AG04450 (cell line): ENCODE measurements around the gene ENO4. TPM values are rescaled to one million over a fixed set of nuclear protein-coding genes. Genes with fewer than 3 reads are reported as not detected.

Experiments used
- CTCF ChIA-PET: fragments of 300-600, 350-600 bp; formaldehyde crosslinking; extraction: SDS; loops from one replicate; lab custom pipeline; 2022; ENCODE audit warnings: antibody characterized with exemption, inconsistent platforms; lab: Charles Lee
- POLR2A ChIA-PET: fragments of 350-600 bp; formaldehyde crosslinking; extraction: SDS; loops from one replicate; lab custom pipeline; 2021; ENCODE audit warnings: antibody characterized with exemption, inconsistent platforms; lab: Yijun Ruan, JAX
- DNase-seq: peaks from one replicate; pipeline ENCODE4 v3.0.0-alpha.2; 2011; ENCODE audit warnings: low read depth, low spot score
- H3K27ac ChIP-seq: one replicate; pipeline ENCODE4 v1.5.1; 2012; ENCODE audit warnings: low read depth, low read length, control low read depth
- H3K27me3 ChIP-seq: one replicate; pipeline ENCODE4 v1.6.0; 2012; ENCODE audit warnings: low read length; ENCODE audit not compliant: control insufficient read depth, insufficient read depth
- H3K4me3 ChIP-seq: 2 replicates; pipeline ENCODE4 v1.5.1; 2011; ENCODE audit warnings: mild to moderate bottlenecking, low read depth, low read length, control low read depth
- H3K9me3 ChIP-seq: 2 replicates; pipeline ENCODE4 v1.5.1; 2012; ENCODE audit warnings: low read length; ENCODE audit not compliant: control insufficient read depth, insufficient read depth
- polyA plus RNA-seq: library from polyadenylated mRNA; depleted of rRNA; stranded (reverse); fragments of >200 nt; gene quantifications from 2 replicates; pipeline ENCODE4 v1.2.3, GENCODE V29; 2011
- TF ChIP-seq, protein P1 (sequence below): IDR thresholded peaks from 2 replicates; pipeline ENCODE4 v1.5.1; 2011; ENCODE audit warnings: low read depth, low read length, control low read depth, inconsistent platforms

The ENO4 gene
- polyA plus RNA-seq, 1 experiment = 0.11 TPM

DNA sequence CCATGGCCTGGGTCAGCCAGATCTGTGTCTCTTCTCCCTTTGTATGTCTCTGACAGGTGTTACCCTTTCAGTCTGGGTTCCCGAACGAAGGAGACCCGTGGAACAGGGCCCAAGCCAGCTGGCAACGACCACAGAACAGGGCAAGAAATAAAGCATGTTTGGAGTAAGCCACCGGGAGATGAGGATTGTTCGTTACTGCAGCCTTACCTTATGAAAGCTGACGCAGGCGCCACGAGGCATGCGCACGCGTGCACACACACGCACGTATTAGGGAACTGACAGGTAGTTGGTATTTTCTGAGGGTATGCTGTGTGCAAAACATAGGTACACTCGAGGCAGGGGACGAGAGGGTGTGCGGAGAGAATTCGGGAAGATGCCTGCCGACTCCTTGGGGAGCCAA lies 46.4 kb upstream of the ENO4 start:
- H3K27me3 ChIP-seq = peaks cover 28% of the 10 kb centered on the region
- ChIA-PET POLR2A (no interaction called here), CTCF (interaction anchor here (1.4 to 9.8 kb wide), 3 partner anchors 14 to 373 kb away, joined by 3 to 234 read pairs (median 4); no protein-coding TSS in a partner anchor)
- H3K4me3 ChIP-seq = no peak overlapping the region
- TF ChIP-seq, protein P1, sequence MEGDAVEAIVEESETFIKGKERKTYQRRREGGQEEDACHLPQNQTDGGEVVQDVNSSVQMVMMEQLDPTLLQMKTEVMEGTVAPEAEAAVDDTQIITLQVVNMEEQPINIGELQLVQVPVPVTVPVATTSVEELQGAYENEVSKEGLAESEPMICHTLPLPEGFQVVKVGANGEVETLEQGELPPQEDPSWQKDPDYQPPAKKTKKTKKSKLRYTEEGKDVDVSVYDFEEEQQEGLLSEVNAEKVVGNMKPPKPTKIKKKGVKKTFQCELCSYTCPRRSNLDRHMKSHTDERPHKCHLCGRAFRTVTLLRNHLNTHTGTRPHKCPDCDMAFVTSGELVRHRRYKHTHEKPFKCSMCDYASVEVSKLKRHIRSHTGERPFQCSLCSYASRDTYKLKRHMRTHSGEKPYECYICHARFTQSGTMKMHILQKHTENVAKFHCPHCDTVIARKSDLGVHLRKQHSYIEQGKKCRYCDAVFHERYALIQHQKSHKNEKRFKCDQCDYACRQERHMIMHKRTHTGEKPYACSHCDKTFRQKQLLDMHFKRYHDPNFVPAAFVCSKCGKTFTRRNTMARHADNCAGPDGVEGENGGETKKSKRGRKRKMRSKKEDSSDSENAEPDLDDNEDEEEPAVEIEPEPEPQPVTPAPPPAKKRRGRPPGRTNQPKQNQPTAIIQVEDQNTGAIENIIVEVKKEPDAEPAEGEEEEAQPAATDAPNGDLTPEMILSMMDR = no peak
- DNase-seq = no peak
- H3K9me3 ChIP-seq = no peaks in the 10 kb centered on the region
- H3K27ac ChIP-seq = no peak overlapping the region

DNA sequence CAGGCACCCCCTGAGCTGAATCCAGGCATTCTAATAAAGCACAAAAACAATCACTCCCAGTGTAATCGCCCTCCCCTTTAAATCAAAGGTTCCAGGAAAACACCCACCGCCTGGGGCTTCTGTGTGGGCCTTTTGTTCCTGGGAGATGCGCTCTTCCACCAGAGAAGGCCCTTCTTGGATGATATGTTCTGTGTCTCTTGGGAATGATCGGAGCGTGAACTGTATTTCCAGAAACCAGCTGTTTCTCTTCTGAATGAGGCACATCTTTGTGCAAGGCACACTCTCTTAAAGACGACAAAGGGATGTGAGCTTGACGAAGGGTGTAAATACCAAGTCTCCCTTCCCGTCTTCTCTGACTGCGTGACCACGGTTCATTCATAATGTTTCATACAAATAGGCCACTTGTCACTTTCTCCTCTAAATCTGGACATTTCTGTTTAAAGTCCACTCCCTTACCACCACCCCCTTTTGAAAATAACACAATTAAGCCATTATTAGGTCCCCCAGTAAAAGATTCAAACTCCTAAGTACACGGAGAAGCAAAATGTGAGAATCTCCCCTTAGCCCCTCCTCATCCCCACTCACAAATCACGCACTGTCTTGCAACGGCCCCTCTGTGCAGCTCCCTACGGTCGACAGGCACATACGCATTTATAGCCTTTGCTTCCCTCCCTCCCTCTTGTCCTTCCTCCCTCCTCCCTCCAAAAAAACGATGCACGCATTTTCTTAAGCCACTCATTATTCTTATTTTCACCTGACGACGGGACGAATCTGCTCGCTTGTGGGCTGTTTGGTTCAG lies 45.6 kb upstream of the ENO4 start:
- no peak overlapping the region for H3K27ac ChIP-seq
- no peak for DNase-seq
- TF ChIP-seq, protein P1 = no peak
- peaks cover 28% of the 10 kb centered on the region for H3K27me3 ChIP-seq
- H3K9me3 ChIP-seq = no peaks in the 10 kb centered on the region
- ChIA-PET POLR2A (no interaction called here), CTCF (interaction anchor here (1.4 to 9.8 kb wide), 3 partner anchors 15 to 372 kb away, joined by 3 to 234 read pairs (median 4); no protein-coding TSS in a partner anchor)
- H3K4me3 ChIP-seq = no peak overlapping the region

GRCh38 chr10:116808706-116809105 lies 40.6 kb upstream of the ENO4 start:
- no peaks in the 10 kb centered on the region for H3K9me3 ChIP-seq
- H3K27ac ChIP-seq = no peak overlapping the region
- H3K27me3 ChIP-seq = peaks cover 20% of the 10 kb centered on the region
- CTCF ChIA-PET = interaction anchor here (1.0 to 2.4 kb wide), 4 partner anchors 11 to 366 kb away, joined by 4 to 15 read pairs (median 6); no protein-coding TSS in a partner anchor
- POLR2A ChIA-PET = interaction anchor here (0.6 kb wide), 1 partner anchor 13 kb away, joined by 6 read pairs; no protein-coding TSS in a partner anchor
- TF ChIP-seq, protein P1 = no peak
- H3K4me3 ChIP-seq = no peak overlapping the region
- no peak for DNase-seq

- Histone ChIP-seq H3K9me3 (no peaks in the 10 kb centered on the region), H3K27ac (no peak overlapping the region), H3K4me3 (no peak overlapping the region), H3K27me3 (peaks cover 15% of the 10 kb centered on the region)
- ChIA-PET POLR2A (no interaction called here), CTCF (interaction anchor here (1.0 to 1.6 kb wide), 4 partner anchors 8 to 365 kb away, joined by 3 to 5 read pairs (median 4); no protein-coding TSS in a partner anchor)
- TF ChIP-seq, protein P1 = peak; percentile 46
- DNase-seq = no peak
Observed at GRCh38 chr10:116809483-116810119, 39.7 kb upstream of the ENO4 start.
